ENCODE data around the gene NKAIN2. TPM values are rescaled to one million over a fixed set of nuclear protein-coding genes. Genes with fewer than 3 reads are reported as not detected.

Gene NKAIN2
- total RNA-seq (2014; rRNA removed; shearing (Covaris generic)) = 0.15 TPM in 1 of 2 replicates, not detected in the other

- no peak for DNase-seq (ENCODE audit: low read depth)
Measured at GRCh38 chr6:123803504-123804013, at the start of gene NKAIN2. Gene NKAIN2, plus strand, starts transcription at chr6:123803865.

- no peak for DNase-seq (ENCODE audit: low read depth)
Measured at GRCh38 chr6:123759472-123759871, 44.2 kb upstream of the NKAIN2 start.

GRCh38 chr6:123763904-123764303 is 39.8 kb upstream of the NKAIN2 start:
- DNase-seq (ENCODE audit: low read depth) = no peak

DNA sequence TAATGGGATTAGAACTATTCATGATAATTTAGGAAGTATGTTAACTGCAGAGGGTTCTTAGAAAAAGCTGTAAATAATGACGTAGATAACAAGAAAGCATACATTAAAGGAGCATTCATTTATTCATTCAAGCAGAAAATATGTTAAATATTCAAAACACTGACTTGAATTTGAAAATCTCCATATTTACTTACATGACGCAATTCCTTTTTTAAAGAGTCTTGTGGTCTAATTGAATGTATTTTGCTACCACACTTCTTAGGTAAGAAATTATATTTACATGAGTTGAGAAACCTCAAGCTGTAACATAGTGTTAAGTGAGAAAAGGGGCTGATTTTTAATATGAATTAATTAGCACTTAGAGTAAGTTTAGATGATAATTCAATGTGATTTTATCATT is 38.9 kb upstream of the NKAIN2 start:
- no peak for DNase-seq (ENCODE audit: low read depth)

GRCh38 chr6:123768921-123769320 is 34.7 kb upstream of the NKAIN2 start:
- DNase-seq (ENCODE audit: low read depth) = no peak

DNA sequence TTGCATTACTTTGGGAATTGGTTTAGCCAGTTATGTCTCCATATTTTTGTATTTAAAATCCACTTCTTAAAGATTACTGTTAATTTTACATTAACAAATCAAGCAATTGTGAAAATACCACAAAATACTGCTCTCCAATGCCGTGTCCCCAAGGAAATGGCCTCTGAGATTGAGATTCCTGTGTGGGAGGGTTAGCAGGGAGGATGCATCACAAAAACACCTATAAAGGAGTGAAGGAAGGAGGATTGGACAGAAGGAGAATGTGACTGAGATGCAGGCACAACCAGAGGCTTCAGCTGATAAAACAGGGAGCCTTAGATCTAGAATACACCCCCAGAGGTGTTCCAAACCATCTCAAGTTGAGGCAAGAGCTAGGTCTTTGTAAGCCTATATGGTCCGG is 34.2 kb upstream of the NKAIN2 start:
- DNase-seq (ENCODE audit: low read depth) = no peak

GRCh38 chr6:123770247-123770949 is 33.3 kb upstream of the NKAIN2 start:
- peak; percentile 34 for DNase-seq (ENCODE audit: low read depth)

GRCh38 chr6:123771126-123771525 is 32.5 kb upstream of the NKAIN2 start:
- peak; percentile 46 for DNase-seq (ENCODE audit: low read depth)

DNA sequence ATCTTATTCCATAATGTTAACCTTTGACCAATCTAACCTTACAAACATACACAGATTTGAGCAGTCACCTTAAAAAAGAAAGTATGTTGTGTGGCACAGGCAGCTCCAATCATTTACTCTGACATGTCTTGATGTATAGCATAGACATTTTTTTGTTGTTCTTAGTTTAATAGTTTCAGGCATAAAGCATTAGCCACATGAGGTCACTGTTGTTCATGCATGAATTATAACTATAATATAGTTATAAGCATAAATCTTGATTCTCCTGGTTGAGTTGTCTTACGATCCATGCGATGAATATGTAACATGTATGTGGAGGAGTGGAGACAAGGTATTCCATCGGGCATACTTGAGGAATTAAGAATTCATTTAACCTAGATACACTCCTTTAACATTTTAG is 26.1 kb upstream of the NKAIN2 start:
- no peak for DNase-seq (ENCODE audit: low read depth)

GRCh38 chr6:123780021-123780420 is 23.6 kb upstream of the NKAIN2 start:
- no peak for DNase-seq (ENCODE audit: low read depth)

DNA sequence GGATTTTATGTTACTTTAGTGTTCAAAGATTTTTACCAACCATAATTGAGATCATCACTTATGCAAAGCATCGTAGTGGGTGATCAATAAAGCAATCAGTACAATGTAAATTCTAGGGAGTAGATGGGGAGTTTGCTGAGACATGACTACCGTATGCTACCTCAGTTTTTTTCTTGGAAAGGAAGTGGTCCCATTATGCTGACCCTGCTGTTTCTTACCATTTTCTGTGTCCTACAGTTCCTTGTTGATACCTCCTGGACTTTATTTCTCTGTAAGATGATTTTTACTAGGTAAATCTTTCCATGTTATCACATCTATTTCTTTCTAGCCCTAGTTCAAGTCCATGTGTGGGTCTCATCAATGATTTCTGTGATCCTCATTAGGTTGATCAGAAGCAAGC is 19.3 kb upstream of the NKAIN2 start:
- DNase-seq (ENCODE audit: low read depth) = no peak

- DNase-seq (ENCODE audit: low read depth) = no peak
Measured at GRCh38 chr6:123785039-123785438, 18.6 kb upstream of the NKAIN2 start.

DNA sequence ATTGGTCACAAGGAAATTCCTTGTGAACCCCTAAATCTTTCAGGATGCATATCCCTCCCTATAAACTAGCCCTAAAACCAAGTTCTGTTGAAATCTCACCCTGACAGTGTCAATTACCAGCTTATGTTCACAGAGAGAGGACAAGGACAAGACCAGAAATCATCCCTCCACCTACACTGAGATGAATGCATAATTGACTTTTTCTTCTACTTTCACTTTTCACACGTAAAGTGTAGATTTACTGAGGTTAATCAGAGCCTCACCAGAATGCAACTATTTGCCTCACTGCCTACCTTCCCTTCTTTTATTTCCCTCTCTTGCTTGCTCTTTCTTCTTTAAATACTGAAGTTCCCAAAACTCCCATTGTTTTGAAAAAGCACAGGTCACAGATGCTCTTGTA is 15.3 kb upstream of the NKAIN2 start:
- no peak for DNase-seq (ENCODE audit: low read depth)

- no peak for DNase-seq (ENCODE audit: low read depth)
Measured at GRCh38 chr6:123794190-123794589, 9.5 kb upstream of the NKAIN2 start.

DNA sequence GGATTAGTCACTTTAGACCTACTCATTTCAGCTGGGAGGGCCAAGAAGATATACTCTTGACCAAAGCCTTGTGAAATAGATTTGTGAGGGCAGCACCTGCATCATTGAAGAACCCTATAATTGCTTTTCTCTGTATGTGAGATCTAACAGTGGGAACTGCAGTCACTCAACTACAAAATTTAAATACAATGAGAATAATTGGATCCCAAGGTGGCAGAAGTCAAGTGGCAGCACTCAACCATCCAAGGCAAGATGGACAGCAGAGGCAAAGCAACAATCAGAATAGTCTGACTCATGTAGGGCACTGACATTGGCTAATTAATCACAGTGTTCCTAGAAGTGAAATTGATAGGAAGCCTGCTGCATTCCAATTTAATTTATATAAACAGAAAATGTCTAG is 8.9 kb upstream of the NKAIN2 start:
- DNase-seq (ENCODE audit: low read depth) = no peak

- no peak for DNase-seq (ENCODE audit: low read depth)
Measured at GRCh38 chr6:123801067-123801466, 2.6 kb upstream of the NKAIN2 start.

- no peak for DNase-seq (ENCODE audit: low read depth)
Measured at GRCh38 chr6:123802351-123802696, 1.3 kb upstream of the NKAIN2 start.

DNA sequence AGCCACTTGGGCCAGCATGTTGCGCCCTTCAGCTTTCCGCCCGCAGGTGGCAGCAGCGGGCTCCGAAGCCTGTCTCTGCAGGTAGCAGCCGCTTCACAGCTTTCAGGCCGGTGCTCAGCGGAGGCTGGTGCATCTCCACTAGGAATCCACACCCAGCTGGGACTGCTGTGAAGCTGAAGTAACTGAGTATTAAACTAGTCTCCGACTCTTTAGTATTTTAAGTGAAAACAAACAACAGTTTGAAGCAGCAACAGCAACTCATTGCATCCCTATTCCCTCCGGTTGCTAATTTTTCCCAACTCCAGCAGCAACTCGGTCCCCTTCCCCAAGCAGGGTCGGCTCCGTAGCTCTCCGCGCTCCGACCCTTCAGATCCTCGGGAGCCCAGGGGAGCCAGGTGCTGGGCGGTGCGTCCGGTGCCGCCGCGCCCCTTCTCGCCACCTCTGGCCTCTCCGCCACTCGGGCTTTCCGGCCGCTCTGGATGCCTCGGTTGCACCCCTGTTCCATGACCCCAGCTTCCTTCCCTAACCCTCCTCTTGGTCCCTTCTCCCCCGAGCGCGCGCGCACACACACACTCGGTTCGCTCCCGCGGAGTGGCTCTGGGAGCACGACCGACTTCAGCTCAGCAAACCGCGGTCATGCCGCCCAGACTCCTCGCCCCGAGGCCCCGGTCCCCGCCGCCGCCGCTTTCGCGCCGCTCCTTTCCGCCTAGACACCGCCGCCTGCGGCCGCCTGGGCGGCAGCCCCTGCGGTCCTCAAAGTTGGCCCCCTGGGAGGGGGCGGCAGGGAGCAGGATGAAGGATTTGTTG is 765 bp upstream of the NKAIN2 start:
- peak; percentile 79 for DNase-seq (ENCODE audit: low read depth)

GRCh38 chr6:123804014-123804786 is 535 bp downstream of the NKAIN2 start:
- no peak for DNase-seq (ENCODE audit: low read depth)

GRCh38 chr6:123804787-123805540 is 1.3 kb downstream of the NKAIN2 start:
- no peak for DNase-seq (ENCODE audit: low read depth)

DNA sequence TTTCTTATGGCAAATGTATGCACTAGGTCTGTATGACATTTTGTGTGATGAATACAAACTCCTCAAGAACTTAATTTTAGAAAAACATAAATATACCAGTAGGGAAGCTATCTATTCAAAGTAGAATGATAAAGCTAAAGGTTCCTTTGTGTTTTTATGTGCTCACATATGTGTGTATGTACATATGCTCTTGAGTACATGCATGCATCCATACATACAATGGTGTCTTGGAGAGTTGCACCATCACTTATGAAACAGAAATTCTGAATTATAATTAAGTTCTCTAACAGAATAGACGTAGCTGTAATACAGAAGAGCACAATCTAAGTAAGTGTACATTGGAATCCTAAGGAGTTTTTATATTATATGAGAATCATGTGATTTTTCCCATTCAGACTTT is 2.3 kb downstream of the NKAIN2 start:
- DNase-seq (ENCODE audit: low read depth) = no peak

- no peak for DNase-seq (ENCODE audit: low read depth)
Measured at GRCh38 chr6:123806561-123806960, 2.9 kb downstream of the NKAIN2 start.

All from M059J (cell line).